HuH-7 (cell line): ENCODE results near the gene PPP1R26.

Experiments used
- DNase-seq: peaks from one replicate; pipeline ENCODE4 v3.0.0; 2011; ENCODE audit warnings: low spot score

PPP1R26 gene

GRCh38 chr9:135464181-135464580 is 15.4 kb upstream of the PPP1R26 start:
- DNase-seq = no peak

GRCh38 chr9:135468854-135469521 is 10.6 kb upstream of the PPP1R26 start:
- no peak for DNase-seq

GRCh38 chr9:135471791-135472640 is 7.6 kb upstream of the PPP1R26 start:
- DNase-seq = no peak

GRCh38 chr9:135473972-135474543 is 5.5 kb upstream of the PPP1R26 start:
- no peak for DNase-seq

GRCh38 chr9:135474915-135475314 is 4.7 kb upstream of the PPP1R26 start:
- peak; percentile 58 for DNase-seq

GRCh38 chr9:135476561-135477355 is 2.8 kb upstream of the PPP1R26 start:
- DNase-seq = no peak

- DNase-seq = no peak
Measured at GRCh38 chr9:135478191-135478590, 1.4 kb upstream of the PPP1R26 start.

- no peak for DNase-seq
Measured at GRCh38 chr9:135478829-135479468, 633 bp upstream of the PPP1R26 start.

- DNase-seq = peak; percentile 72
Measured at GRCh38 chr9:135480071-135480939, 723 bp downstream of the PPP1R26 start.

- DNase-seq = no peak
Measured at GRCh38 chr9:135480940-135481310, 1.3 kb downstream of the PPP1R26 start.

GRCh38 chr9:135482015-135482754 is 2.6 kb downstream of the PPP1R26 start:
- no peak for DNase-seq

- no peak for DNase-seq
Measured at GRCh38 chr9:135484460-135485277, 5.1 kb downstream of the PPP1R26 start.

- DNase-seq = no peak
Measured at GRCh38 chr9:135485385-135485784, 5.8 kb downstream of the PPP1R26 start.

GRCh38 chr9:135485832-135486231 is 6.2 kb downstream of the PPP1R26 start:
- DNase-seq = no peak

- DNase-seq = no peak
Measured at GRCh38 chr9:135486267-135487065, 6.9 kb downstream of the PPP1R26 start.

- no peak for DNase-seq
Measured at GRCh38 chr9:135487281-135488012, 7.9 kb downstream of the PPP1R26 start.

- DNase-seq = no peak
Measured at GRCh38 chr9:135488013-135488330, 8.4 kb downstream of the PPP1R26 start.

GRCh38 chr9:135488527-135488926 is 8.9 kb downstream of the PPP1R26 start:
- DNase-seq = no peak
